H1 (cell line): ENCODE data around the gene CDH6. TPM values are rescaled to one million over a fixed set of nuclear protein-coding genes. Genes with fewer than 3 reads are reported as not detected.

ENCODE experiments used
- CTCF ChIA-PET: fragments of 300-600 bp; sonication (Branson Sonifier 250); formaldehyde crosslinking; loops from one replicate; lab custom pipeline; 2021; ENCODE audit not compliant: partially characterized antibody; lab: Charles Lee
- POLR2A ChIA-PET: fragments of 300-600 bp; sonication (Branson Sonifier 250); formaldehyde crosslinking; loops from one replicate; lab custom pipeline; 2021; ENCODE audit warnings: inconsistent platforms; ENCODE audit not compliant: partially characterized antibody; lab: Charles Lee
- DNase-seq, 2 experiments: peaks; one replicate each; pipeline versions ENCODE4 v3.0.0 to v3.0.0-alpha.2; 2010 to 2022; ENCODE audit warnings: low spot score in 2 of 2, low read depth in 1 of 2, mixed read lengths in 1 of 2
- FAIRE-seq: peaks from 2 replicates; lab custom pipeline; 2011; peaks lifted over from hg19 to GRCh38; lab: Jason Lieb, UNC
- H2AFZ ChIP-seq: 2 replicates; pipeline ENCODE4 v1.8.1; 2012; ENCODE audit warnings: low read length, inconsistent platforms
- H2AK5ac ChIP-seq: 2 replicates; pipeline ENCODE4 v1.6.1; 2013; ENCODE audit warnings: low read depth, low read length
- H2BK120ac ChIP-seq: replicated peaks from 2 replicates; pipeline ENCODE3; 2013; ENCODE audit warnings: low read depth, low read length, inconsistent platforms
- H2BK12ac ChIP-seq: 2 replicates; pipeline ENCODE4 v1.6.1; 2013; ENCODE audit warnings: low read depth, low read length
- H2BK15ac ChIP-seq: 2 replicates; pipeline ENCODE4 v1.6.1; 2013; ENCODE audit warnings: low read length
- H2BK20ac ChIP-seq: 2 replicates; pipeline ENCODE4 v1.6.1; 2013; ENCODE audit warnings: low read length
- H2BK5ac ChIP-seq: 2 replicates; pipeline ENCODE4 v1.6.1; 2013; ENCODE audit warnings: low read depth, low read length
- H3K14ac ChIP-seq: 2 replicates; pipeline ENCODE4 v1.6.1; 2013; ENCODE audit warnings: inconsistent platforms; ENCODE audit not compliant: insufficient read length
- H3K18ac ChIP-seq: 2 replicates; pipeline ENCODE4 v1.6.1; 2013; ENCODE audit warnings: low read length; ENCODE audit errors: extremely low read depth
- H3K23ac ChIP-seq: 2 replicates; pipeline ENCODE4 v1.6.1; 2013; ENCODE audit warnings: inconsistent platforms; ENCODE audit not compliant: insufficient read length
- H3K23me2 ChIP-seq: 2 replicates; pipeline ENCODE4 v1.6.1; 2013; ENCODE audit warnings: low read depth, low read length
- H3K27ac ChIP-seq: 2 replicates; pipeline ENCODE4 v1.6.1; 2011; ENCODE audit warnings: low read depth, low read length, inconsistent platforms
- H3K27me3 ChIP-seq, 4 experiments: replicated peaks in 1 of 4; 1 replicate in 1 of 4; 2 replicates in 3 of 4; pipeline versions ENCODE4 v1.6.1 to v1.8.1; 2011 to 2013; ENCODE audit warnings: low read length in 3 of 4, mild to moderate bottlenecking in 3 of 4, inconsistent platforms in 2 of 4, mixed read lengths in 2 of 4, moderate library complexity in 1 of 4; ENCODE audit not compliant: control insufficient read depth in 3 of 4, insufficient read depth in 3 of 4; ENCODE audit errors: extremely low read depth in 1 of 4
- H3K36me3 ChIP-seq, 4 experiments: 2 replicates each; pipeline versions ENCODE4 v1.6.1 to v1.8.1; 2011 to 2013; ENCODE audit warnings: mild to moderate bottlenecking in 4 of 4, low read length in 3 of 4, moderate library complexity in 2 of 4, control low read depth in 1 of 4, inconsistent platforms in 1 of 4; ENCODE audit not compliant: insufficient read depth in 4 of 4, control insufficient read depth in 2 of 4
- H3K4ac ChIP-seq: replicated peaks from 2 replicates; pipeline ENCODE3; 2013; ENCODE audit warnings: low read length, low read depth, mixed read lengths, inconsistent platforms; ENCODE audit not compliant: insufficient read length
- H3K4me1 ChIP-seq, 4 experiments: replicated peaks in 1 of 4; 1 replicate in 1 of 4; 2 replicates in 3 of 4; pipeline versions ENCODE4 v1.6.1 to v1.8.1; 2011 to 2013; ENCODE audit warnings: low read length in 3 of 4, inconsistent platforms in 2 of 4, mixed read lengths in 1 of 4; ENCODE audit not compliant: insufficient read depth in 4 of 4, control insufficient read depth in 3 of 4
- H3K4me2 ChIP-seq, 2 experiments: 2 replicates each; pipeline versions ENCODE4 v1.6.1 to v1.8.1; 2011 to 2013; ENCODE audit warnings: low read depth in 2 of 2, low read length in 2 of 2, control low read depth in 1 of 2, inconsistent platforms in 1 of 2, mild to moderate bottlenecking in 1 of 2; ENCODE audit not compliant: insufficient read depth in 1 of 2
- H3K4me3 ChIP-seq, 4 experiments: fragments of 200-600, 300-600 bp in 1 of 4; sonication (generic), shearing (Covaris generic), sonication (Bioruptor Twin) in 1 of 4; 2 replicates each; pipeline versions ENCODE4 v1.5.1 to v1.8.1; 2011 to 2016; ENCODE audit warnings: low read length in 4 of 4, low read depth in 3 of 4, control low read depth in 2 of 4, inconsistent platforms in 2 of 4, mild to moderate bottlenecking in 2 of 4, mixed read lengths in 1 of 4, moderate library complexity in 1 of 4; ENCODE audit not compliant: insufficient read depth in 2 of 4; ENCODE audit errors: extremely low read depth in 1 of 4
- H3K56ac ChIP-seq: replicated peaks from 2 replicates; pipeline ENCODE3; 2013; ENCODE audit warnings: low read depth, mild to moderate bottlenecking, mixed read lengths, low read length, inconsistent platforms; ENCODE audit not compliant: insufficient read length
- H3K79me1 ChIP-seq: 2 replicates; pipeline ENCODE4 v1.6.1; 2013; ENCODE audit warnings: low read depth, low read length, control low read depth
- H3K79me2 ChIP-seq, 2 experiments: 2 replicates each; pipeline versions ENCODE4 v1.6.1 to v1.8.1; 2012 to 2013; ENCODE audit warnings: low read length in 2 of 2, mild to moderate bottlenecking in 2 of 2, inconsistent platforms in 1 of 2; ENCODE audit not compliant: insufficient read depth in 2 of 2, control insufficient read depth in 1 of 2
- H3K9ac ChIP-seq, 4 experiments: replicated peaks in 1 of 4; 1 replicate in 1 of 4; 2 replicates in 3 of 4; pipeline versions ENCODE4 v1.6.1 to v1.8.1; 2011 to 2013; ENCODE audit warnings: low read depth in 3 of 4, low read length in 3 of 4, control low read depth in 2 of 4, mild to moderate bottlenecking in 2 of 4, moderate library complexity in 2 of 4, inconsistent platforms in 1 of 4; ENCODE audit errors: extremely low read depth in 1 of 4
- H3K9me3 ChIP-seq, 2 experiments: 2 replicates each; pipeline versions ENCODE4 v1.6.1 to v1.8.1; 2012 to 2013; ENCODE audit warnings: mild to moderate bottlenecking in 2 of 2, moderate library complexity in 2 of 2, control low read depth in 1 of 2, inconsistent platforms in 1 of 2, low read depth in 1 of 2, low read length in 1 of 2, mixed read lengths in 1 of 2; ENCODE audit not compliant: insufficient read depth in 2 of 2
- H4K20me1 ChIP-seq, 2 experiments: replicated peaks in 1 of 2; 2 replicates each; pipeline versions ENCODE3 to v1.8.1; 2011 to 2013; ENCODE audit warnings: inconsistent platforms in 2 of 2, low read length in 2 of 2, mild to moderate bottlenecking in 1 of 2; ENCODE audit not compliant: insufficient read depth in 2 of 2, control insufficient read depth in 1 of 2
- H4K5ac ChIP-seq: 2 replicates; pipeline ENCODE4 v1.6.1; 2013; ENCODE audit warnings: low read length, low read depth, mixed read lengths, inconsistent platforms; ENCODE audit not compliant: insufficient read length
- H4K8ac ChIP-seq: 2 replicates; pipeline ENCODE4 v1.8.0; 2013; ENCODE audit warnings: mild to moderate bottlenecking, moderate library complexity, low read length, inconsistent platforms; ENCODE audit not compliant: insufficient read depth; ENCODE audit errors: extremely low read depth
- H4K91ac ChIP-seq: replicated peaks from 2 replicates; pipeline ENCODE3; 2013; ENCODE audit warnings: low read length, mixed read lengths, inconsistent platforms; ENCODE audit not compliant: insufficient read length
- BACH1 ChIP-seq: IDR thresholded peaks from 2 replicates; pipeline ENCODE4 v1.6.1; 2012; ENCODE audit warnings: low read length, improper control_type of control experiment
- BRCA1 ChIP-seq: IDR thresholded peaks from 2 replicates; pipeline ENCODE4 v1.6.1; 2012; ENCODE audit warnings: low read depth, low read length, improper control_type of control experiment
- RAD21 ChIP-seq, 2 experiments: IDR thresholded peaks in 1 of 2; conservative IDR thresholded peaks in 1 of 2; 2 replicates each; pipeline ENCODE4 v1.6.1; 2011; ENCODE audit warnings: low read depth in 2 of 2, low read length in 2 of 2, improper control_type of control experiment in 1 of 2, inconsistent platforms in 1 of 2, mild to moderate bottlenecking in 1 of 2, moderate library complexity in 1 of 2
- RXRA ChIP-seq: IDR thresholded peaks from 2 replicates; pipeline ENCODE4 v1.6.1; 2011; ENCODE audit warnings: low read depth, mild to moderate bottlenecking, low read length, moderate library complexity; ENCODE audit not compliant: insufficient read depth
- WGBS, 2 experiments: shearing (Covaris generic) in 1 of 2; methylation state at CpG; one replicate each; pipeline versions ENCODE4 v1.1.6 to v1.1.7; 2013 to 2015; ENCODE audit warnings: low lambda C conversion rate in 2 of 2, mixed read lengths in 2 of 2, inconsistent platforms in 1 of 2, low coverage in 1 of 2, missing lambda C conversion rate in 1 of 2; ENCODE audit not compliant: insufficient replicate concordance in 2 of 2, insufficient coverage in 1 of 2, insufficient read length in 1 of 2; ENCODE audit errors: extremely low coverage in 1 of 2, missing lambda C conversion rate in 1 of 2; 5-methylcytosine and 5-hydroxymethylcytosine counted together
- polyA plus RNA-seq, 7 experiments: library from polyadenylated mRNA; depleted of rRNA in 3 of 7; stranded (reverse) in 5 of 7; unstranded in 2 of 7; fragments of >200 nt in 5 of 7; fragments of 200-250 nt in 2 of 7; gene quantifications; 1 replicate in 5 of 7; 2 replicates in 1 of 7; 4 replicates in 1 of 7; pipeline versions ENCODE4 v1.2.1 to v1.2.3, GENCODE V29; 2011 to 2013; ENCODE audit warnings: missing spikeins in 2 of 7, mixed read lengths in 2 of 7
- total RNA-seq: library from RNA; stranded (reverse); fragmentation: NEBNext Ultra II Directional; extraction: Animal tissue kit (Norgen Biotek cat#: 25700); gene quantifications from 2 replicates; pipeline ENCODE4 v1.2.1, GENCODE V29; 2021

The CDH6 gene
- total and polyA plus RNA-seq, 2 of the 8 experiments (the other 6 are each of a cell fraction or from before 2014, with no cell fraction given): 1.4 to 1.9 TPM

- Histone ChIP-seq H3K4ac (no peak overlapping the region), H3K9me3 (no peaks in the 10 kb centered on the region), H2BK15ac (no peak overlapping the region)
- no peak for TF ChIP-seq RXRA
- no peak for TF ChIP-seq RAD21 (IDR thresholded peaks at IDR 0.05 in 1 of 2, conservative IDR thresholded peaks at IDR 0.05 in 1 of 2; ENCODE audit: low read depth in 2 of 2, low read length in 2 of 2)
- no peak for TF ChIP-seq BRCA1
- no peak for TF ChIP-seq BACH1
- TF ChIP-seq, all 59 proteins: peak for 0
- no peaks in the 10 kb centered on the region for H3K23me2 ChIP-seq
- H2BK12ac ChIP-seq: no peak overlapping the region
- H3K36me3 ChIP-seq: no peaks in the 10 kb centered on the region
- no peak overlapping the region for H2BK20ac ChIP-seq
- H4K20me1 ChIP-seq: peaks cover 0 to 2% of the 10 kb centered on the region in 2 experiments
- H2BK120ac ChIP-seq: no peak overlapping the region
- H3K27me3 ChIP-seq: no peaks in the 10 kb centered on the region
- no peak overlapping the region for H2AK5ac ChIP-seq
- 87% methylated on average over 5 of the region's 5 CpGs; no CpG with 5 or more reads in 1 of the 2 experiments for WGBS, 2 experiments
- DNase-seq: no peak
- no peak overlapping the region for H3K56ac ChIP-seq
- no peaks in the 10 kb centered on the region for H3K4me1 ChIP-seq
- H3K23ac ChIP-seq: no peak overlapping the region
- no peak overlapping the region for H4K8ac ChIP-seq
- H3K14ac ChIP-seq: no peak overlapping the region
- no peak overlapping the region for H3K18ac ChIP-seq
- ChIA-PET CTCF (interaction anchor here (1.6 kb wide), 1 partner anchor 16 kb away, joined by 5 read pairs; no protein-coding TSS in a partner anchor), POLR2A (no interaction called here)
- H3K27ac ChIP-seq: no peak overlapping the region
- H2BK5ac ChIP-seq: no peak overlapping the region
- no peak overlapping the region for H2AFZ ChIP-seq
- H4K91ac ChIP-seq: no peak overlapping the region
- no peak overlapping the region for H4K5ac ChIP-seq
- H3K4me2 ChIP-seq: no peak overlapping the region
- H3K79me1 ChIP-seq: no peaks in the 10 kb centered on the region
- no peaks in the 10 kb centered on the region for H3K79me2 ChIP-seq
- no peak overlapping the region for H3K9ac ChIP-seq
- FAIRE-seq: no peak
- no peak overlapping the region for H3K4me3 ChIP-seq
These were observed 31.6 kb downstream of the CDH6 start for GRCh38 chr5:31225118-31225517.
